K562 (cell line): ENCODE data around the gene PPM1F. TPM values are rescaled to one million over a fixed set of nuclear protein-coding genes. Genes with fewer than 3 reads are reported as not detected.

Experiments
- ARID2 ChIP-seq: fragments of 450-650 bp; IDR thresholded peaks from 2 replicates; pipeline ENCODE4 v1.6.1; 2017; ENCODE audit warnings: antibody characterized with exemption, mild to moderate bottlenecking
- BRCA1 ChIP-seq, 2 experiments: fragments of 450-650 bp in 1 of 2; sonication (generic) in 1 of 2; formaldehyde crosslinking in 1 of 2; IDR thresholded peaks; 2 replicates each; pipeline versions ENCODE4 v1.5.0 to v1.6.1; 2017 to 2020; ENCODE audit warnings: mild to moderate bottlenecking in 1 of 2, missing genetic modification reagents in 1 of 2
- BRD9 ChIP-seq: fragments of 450-650 bp; IDR thresholded peaks from 2 replicates; pipeline ENCODE4 v1.6.1; 2018; ENCODE audit warnings: low read depth; ENCODE audit not compliant: partially characterized antibody
- CBFA2T3 ChIP-seq: fragments of 450-650 bp; IDR thresholded peaks from 2 replicates; pipeline ENCODE4 v1.6.1; 2017
- POLR2H ChIP-seq: IDR thresholded peaks from 2 replicates; pipeline ENCODE4 v1.6.1; 2016; ENCODE audit warnings: missing genetic modification characterization, low read depth, mild to moderate bottlenecking, control low read depth, missing compliant biosample characterization, moderate library complexity
- RBM34 ChIP-seq: fragments of 200-400 bp; formaldehyde crosslinking; IDR thresholded peaks from 2 replicates; pipeline ENCODE4 v1.6.1; 2018; ENCODE audit warnings: low read length, borderline replicate concordance; ENCODE audit not compliant: insufficient read depth
- polyA plus RNA-seq, 8 experiments: library from polyadenylated mRNA; depleted of rRNA in 4 of 8; stranded (reverse) in 5 of 8; unstranded in 3 of 8; fragments of >200 nt; fragmentation: Nextera tagmentation in 2 of 8; fragmentation: Illumina TruSeq in 1 of 8; extraction: Ambion mirVana in 2 of 8; extraction: Trizol in 1 of 8; gene quantifications; 2 replicates each; pipeline versions ENCODE4 v1.2.1 to v1.2.3, GENCODE V29; 2011 to 2014; ENCODE audit warnings: inconsistent platforms in 1 of 8, missing spikeins in 1 of 8
- total RNA-seq, 7 experiments: library from RNA; depleted of rRNA in 6 of 7; stranded (reverse); fragments of >200 nt in 6 of 7; fragmentation: Illumina TruSeq in 2 of 7; extraction: Trizol in 2 of 7; gene quantifications; 2 replicates each; pipeline versions ENCODE4 v1.2.1 to v1.2.3, GENCODE V29; 2011 to 2021; ENCODE audit warnings: low replicate concordance in 1 of 7
- TF ChIP-seq, protein P1 (sequence below): fragments of 450-650 bp; IDR thresholded peaks from 2 replicates; pipeline ENCODE4 v1.6.1; 2016; ENCODE audit warnings: mild to moderate bottlenecking, moderate library complexity
- TF ChIP-seq, protein P2 (sequence below): sonication (generic); formaldehyde crosslinking; IDR thresholded peaks from 2 replicates; pipeline ENCODE4 v1.8.0; 2022; ENCODE audit warnings: missing genetic modification reagents, mild to moderate bottlenecking, borderline replicate concordance
- TF ChIP-seq, protein P3 (sequence below): fragments of 250-450 bp; sonication (Bioruptor Pico); IDR thresholded peaks from 2 replicates; pipeline ENCODE4 v1.8.0; 2022; ENCODE audit warnings: inconsistent platforms
- TF ChIP-seq, protein P4 (sequence below): sonication (generic); formaldehyde crosslinking; IDR thresholded peaks from 2 replicates; pipeline ENCODE4 v1.9.0; 2022; ENCODE audit warnings: mild to moderate bottlenecking, missing genetic modification reagents

PPM1F gene
- total and polyA plus RNA-seq, 9 of the 15 experiments (the other 6 are each of a cell fraction or from before 2014, with no cell fraction given) = 2.1 to 159 (median 64.0) TPM

DNA sequence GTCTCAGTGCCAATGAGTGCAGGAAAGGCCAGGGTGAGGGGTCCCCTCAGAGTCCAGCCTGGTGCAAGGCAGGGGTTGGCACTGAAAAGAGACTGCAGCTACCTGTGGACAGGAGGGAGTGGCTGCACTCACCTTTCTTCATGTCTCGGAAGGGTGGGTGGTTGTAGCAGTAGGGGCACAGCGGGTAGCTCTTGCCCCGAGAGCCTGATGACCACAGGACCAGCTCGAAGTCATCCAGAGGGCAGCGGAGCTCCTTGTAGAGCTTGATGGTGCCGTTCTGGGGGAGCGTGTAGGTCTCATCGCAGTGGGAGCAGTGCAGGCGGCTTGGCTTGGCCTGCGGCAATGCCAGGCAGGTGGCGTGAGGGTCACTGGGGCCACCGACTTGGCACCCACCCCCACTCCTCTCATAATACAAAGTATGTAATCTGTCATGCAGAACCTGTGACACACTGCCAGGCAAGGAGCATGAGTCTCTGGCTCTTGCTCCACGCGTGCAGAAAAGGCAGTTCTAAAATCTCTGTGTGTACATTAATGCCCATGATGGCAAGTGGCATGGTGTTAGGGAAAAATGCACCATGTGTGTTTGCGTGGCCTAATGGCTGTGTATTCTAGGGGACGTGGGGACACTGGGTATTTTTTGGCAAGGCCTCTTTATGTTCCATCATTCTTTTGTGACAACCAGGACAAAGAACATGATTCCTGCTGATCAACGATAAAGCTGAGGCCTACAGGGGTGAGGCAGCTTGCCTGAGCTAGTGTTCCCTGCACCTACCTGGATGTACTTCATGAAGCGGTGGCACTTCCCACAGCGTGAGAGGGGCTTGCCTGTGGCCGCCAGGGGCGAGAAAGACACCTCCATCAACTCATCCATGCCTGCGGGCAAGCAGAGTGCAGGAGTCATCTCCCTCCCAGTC lies 6.0 kb upstream of the PPM1F start (continued):
- TF ChIP-seq BRCA1 (IDR thresholded peaks at IDR 0.05) (no peak), BRCA1 (CRISPR knock-in tag; IDR thresholded peaks at IDR 0.05) (peak; percentile 17; the same call in 1 of the 2 replicates), POLR2H (tag) (no peak), CBFA2T3 (no peak), RBM34 (no peak), BRD9 (no peak), ARID2 (no peak)
- TF ChIP-seq, protein P1, sequence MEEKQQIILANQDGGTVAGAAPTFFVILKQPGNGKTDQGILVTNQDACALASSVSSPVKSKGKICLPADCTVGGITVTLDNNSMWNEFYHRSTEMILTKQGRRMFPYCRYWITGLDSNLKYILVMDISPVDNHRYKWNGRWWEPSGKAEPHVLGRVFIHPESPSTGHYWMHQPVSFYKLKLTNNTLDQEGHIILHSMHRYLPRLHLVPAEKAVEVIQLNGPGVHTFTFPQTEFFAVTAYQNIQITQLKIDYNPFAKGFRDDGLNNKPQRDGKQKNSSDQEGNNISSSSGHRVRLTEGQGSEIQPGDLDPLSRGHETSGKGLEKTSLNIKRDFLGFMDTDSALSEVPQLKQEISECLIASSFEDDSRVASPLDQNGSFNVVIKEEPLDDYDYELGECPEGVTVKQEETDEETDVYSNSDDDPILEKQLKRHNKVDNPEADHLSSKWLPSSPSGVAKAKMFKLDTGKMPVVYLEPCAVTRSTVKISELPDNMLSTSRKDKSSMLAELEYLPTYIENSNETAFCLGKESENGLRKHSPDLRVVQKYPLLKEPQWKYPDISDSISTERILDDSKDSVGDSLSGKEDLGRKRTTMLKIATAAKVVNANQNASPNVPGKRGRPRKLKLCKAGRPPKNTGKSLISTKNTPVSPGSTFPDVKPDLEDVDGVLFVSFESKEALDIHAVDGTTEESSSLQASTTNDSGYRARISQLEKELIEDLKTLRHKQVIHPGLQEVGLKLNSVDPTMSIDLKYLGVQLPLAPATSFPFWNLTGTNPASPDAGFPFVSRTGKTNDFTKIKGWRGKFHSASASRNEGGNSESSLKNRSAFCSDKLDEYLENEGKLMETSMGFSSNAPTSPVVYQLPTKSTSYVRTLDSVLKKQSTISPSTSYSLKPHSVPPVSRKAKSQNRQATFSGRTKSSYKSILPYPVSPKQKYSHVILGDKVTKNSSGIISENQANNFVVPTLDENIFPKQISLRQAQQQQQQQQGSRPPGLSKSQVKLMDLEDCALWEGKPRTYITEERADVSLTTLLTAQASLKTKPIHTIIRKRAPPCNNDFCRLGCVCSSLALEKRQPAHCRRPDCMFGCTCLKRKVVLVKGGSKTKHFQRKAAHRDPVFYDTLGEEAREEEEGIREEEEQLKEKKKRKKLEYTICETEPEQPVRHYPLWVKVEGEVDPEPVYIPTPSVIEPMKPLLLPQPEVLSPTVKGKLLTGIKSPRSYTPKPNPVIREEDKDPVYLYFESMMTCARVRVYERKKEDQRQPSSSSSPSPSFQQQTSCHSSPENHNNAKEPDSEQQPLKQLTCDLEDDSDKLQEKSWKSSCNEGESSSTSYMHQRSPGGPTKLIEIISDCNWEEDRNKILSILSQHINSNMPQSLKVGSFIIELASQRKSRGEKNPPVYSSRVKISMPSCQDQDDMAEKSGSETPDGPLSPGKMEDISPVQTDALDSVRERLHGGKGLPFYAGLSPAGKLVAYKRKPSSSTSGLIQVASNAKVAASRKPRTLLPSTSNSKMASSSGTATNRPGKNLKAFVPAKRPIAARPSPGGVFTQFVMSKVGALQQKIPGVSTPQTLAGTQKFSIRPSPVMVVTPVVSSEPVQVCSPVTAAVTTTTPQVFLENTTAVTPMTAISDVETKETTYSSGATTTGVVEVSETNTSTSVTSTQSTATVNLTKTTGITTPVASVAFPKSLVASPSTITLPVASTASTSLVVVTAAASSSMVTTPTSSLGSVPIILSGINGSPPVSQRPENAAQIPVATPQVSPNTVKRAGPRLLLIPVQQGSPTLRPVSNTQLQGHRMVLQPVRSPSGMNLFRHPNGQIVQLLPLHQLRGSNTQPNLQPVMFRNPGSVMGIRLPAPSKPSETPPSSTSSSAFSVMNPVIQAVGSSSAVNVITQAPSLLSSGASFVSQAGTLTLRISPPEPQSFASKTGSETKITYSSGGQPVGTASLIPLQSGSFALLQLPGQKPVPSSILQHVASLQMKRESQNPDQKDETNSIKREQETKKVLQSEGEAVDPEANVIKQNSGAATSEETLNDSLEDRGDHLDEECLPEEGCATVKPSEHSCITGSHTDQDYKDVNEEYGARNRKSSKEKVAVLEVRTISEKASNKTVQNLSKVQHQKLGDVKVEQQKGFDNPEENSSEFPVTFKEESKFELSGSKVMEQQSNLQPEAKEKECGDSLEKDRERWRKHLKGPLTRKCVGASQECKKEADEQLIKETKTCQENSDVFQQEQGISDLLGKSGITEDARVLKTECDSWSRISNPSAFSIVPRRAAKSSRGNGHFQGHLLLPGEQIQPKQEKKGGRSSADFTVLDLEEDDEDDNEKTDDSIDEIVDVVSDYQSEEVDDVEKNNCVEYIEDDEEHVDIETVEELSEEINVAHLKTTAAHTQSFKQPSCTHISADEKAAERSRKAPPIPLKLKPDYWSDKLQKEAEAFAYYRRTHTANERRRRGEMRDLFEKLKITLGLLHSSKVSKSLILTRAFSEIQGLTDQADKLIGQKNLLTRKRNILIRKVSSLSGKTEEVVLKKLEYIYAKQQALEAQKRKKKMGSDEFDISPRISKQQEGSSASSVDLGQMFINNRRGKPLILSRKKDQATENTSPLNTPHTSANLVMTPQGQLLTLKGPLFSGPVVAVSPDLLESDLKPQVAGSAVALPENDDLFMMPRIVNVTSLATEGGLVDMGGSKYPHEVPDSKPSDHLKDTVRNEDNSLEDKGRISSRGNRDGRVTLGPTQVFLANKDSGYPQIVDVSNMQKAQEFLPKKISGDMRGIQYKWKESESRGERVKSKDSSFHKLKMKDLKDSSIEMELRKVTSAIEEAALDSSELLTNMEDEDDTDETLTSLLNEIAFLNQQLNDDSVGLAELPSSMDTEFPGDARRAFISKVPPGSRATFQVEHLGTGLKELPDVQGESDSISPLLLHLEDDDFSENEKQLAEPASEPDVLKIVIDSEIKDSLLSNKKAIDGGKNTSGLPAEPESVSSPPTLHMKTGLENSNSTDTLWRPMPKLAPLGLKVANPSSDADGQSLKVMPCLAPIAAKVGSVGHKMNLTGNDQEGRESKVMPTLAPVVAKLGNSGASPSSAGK = no peak
- TF ChIP-seq, protein P2, sequence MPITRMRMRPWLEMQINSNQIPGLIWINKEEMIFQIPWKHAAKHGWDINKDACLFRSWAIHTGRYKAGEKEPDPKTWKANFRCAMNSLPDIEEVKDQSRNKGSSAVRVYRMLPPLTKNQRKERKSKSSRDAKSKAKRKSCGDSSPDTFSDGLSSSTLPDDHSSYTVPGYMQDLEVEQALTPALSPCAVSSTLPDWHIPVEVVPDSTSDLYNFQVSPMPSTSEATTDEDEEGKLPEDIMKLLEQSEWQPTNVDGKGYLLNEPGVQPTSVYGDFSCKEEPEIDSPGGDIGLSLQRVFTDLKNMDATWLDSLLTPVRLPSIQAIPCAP (CRISPR knock-in tag) = no peak
- TF ChIP-seq, protein P3, sequence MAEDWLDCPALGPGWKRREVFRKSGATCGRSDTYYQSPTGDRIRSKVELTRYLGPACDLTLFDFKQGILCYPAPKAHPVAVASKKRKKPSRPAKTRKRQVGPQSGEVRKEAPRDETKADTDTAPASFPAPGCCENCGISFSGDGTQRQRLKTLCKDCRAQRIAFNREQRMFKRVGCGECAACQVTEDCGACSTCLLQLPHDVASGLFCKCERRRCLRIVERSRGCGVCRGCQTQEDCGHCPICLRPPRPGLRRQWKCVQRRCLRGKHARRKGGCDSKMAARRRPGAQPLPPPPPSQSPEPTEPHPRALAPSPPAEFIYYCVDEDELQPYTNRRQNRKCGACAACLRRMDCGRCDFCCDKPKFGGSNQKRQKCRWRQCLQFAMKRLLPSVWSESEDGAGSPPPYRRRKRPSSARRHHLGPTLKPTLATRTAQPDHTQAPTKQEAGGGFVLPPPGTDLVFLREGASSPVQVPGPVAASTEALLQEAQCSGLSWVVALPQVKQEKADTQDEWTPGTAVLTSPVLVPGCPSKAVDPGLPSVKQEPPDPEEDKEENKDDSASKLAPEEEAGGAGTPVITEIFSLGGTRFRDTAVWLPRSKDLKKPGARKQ (CRISPR knock-in tag) = no peak
- TF ChIP-seq, protein P4, sequence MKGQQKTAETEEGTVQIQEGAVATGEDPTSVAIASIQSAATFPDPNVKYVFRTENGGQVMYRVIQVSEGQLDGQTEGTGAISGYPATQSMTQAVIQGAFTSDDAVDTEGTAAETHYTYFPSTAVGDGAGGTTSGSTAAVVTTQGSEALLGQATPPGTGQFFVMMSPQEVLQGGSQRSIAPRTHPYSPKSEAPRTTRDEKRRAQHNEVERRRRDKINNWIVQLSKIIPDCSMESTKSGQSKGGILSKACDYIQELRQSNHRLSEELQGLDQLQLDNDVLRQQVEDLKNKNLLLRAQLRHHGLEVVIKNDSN (CRISPR knock-in tag) = peak; percentile 39
